Posterior vena cava (tissue), 2 donors: ENCODE results near the gene MIAT. TPM values are rescaled to one million over a fixed set of nuclear protein-coding genes. Genes with fewer than 3 reads are reported as not detected.
"Not testable (repeated sequence)": the region's sequence is repeated elsewhere in the genome, so short reads cannot be mapped to it uniquely, and the experiment has no call there.

ENCODE experiments used
- DNase-seq: peaks from one replicate; pipeline ENCODE4 v3.0.0-alpha.2; 2020; ENCODE audit warnings: low spot score
- intact Hi-C, 2 donors: fragments of 100-400 bp; cut with DNase I; formaldehyde crosslinking; loops; one replicate each; pipeline versions ENCODE4 v1.14.1 to v1.14.2; 2022 to 2023
- total RNA-seq, 2 donors: library from RNA; stranded (reverse); fragmentation: NEBNext Ultra II Directional; extraction: Animal tissue kit (Norgen Biotek cat#: 25700); gene quantifications; one replicate each; pipeline ENCODE4 v1.2.1, GENCODE V29; 2021
- donor health status: DM: yes; HTN: yes; CAD: no.
- donor health status: DM: yes; HTN: yes; CAD: no.

Gene MIAT
- total RNA-seq, 2 donors from 2014 or later = 1.4 to 1.6 TPM

GRCh38 chr22:26684168-26684567, 26.8 kb downstream of the MIAT start:
- no peak for DNase-seq
- intact Hi-C loops = no loop called here

GRCh38 chr22:26685601-26686000, 28.2 kb downstream of the MIAT start:
- intact Hi-C loops = no loop called here

DNA sequence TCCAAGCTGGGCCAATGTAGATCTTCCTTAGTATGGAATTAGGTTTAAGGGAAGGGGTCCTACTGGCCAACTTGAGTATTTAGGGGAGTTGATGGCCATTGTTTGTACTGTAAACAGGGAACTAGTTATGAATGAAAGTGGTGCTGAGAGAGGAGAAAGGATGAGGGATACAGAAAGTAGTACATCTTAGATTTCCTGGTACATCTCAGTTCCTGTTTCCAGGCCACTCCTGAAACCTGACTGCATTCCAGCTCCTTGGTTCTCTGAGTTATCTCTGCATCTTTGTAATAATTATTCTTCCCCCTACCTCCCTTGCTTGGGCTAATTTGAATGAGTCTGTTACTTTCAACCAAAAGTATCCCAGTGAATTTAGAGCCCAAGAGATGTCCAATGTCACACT, 30.1 kb downstream of the MIAT start:
- intact Hi-C loops = no loop called here
- no peak for DNase-seq

More at GRCh38 chr22:26685601-26686000, 28.2 kb downstream of the MIAT start:
- no peak for DNase-seq

DNA sequence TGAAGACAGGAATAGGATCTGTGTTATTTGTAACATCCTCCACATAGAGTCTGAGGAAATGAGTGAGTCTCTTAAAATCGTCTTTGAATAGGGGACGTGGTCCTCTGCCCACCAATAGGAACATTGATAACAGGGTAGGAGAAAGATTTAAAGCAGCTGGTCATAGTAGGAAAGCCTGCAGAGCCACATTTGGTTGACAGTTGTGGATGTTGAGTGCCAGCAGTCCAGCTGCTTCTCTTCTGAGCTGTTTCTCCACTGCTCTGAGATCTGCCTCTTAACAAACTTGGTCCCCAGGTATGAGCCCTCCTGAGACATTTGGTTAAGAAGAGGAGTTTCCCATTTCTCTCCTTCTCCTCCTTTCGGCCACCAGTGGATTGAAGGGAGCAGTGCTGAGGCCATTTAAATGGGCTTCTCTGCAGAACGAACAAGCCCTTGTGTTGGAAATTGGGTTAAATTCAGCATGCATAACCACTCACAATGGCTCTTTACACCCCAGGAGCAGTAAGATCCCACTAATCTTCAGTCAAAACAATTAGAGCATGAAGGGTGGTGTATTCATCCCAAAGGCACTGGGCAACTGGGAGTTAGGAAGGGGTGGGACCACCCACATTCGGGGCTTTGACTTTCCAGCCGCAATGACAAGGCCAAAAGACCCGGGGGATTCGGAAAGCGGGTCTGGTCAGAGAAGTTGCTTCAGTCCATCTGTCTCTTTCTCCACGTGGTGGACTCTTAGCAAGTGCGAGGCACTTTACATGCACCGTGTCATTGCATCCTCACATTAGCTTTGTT, 32.3 kb downstream of the MIAT start:
- DNase-seq = no peak
- intact Hi-C loops = no loop called here

DNA sequence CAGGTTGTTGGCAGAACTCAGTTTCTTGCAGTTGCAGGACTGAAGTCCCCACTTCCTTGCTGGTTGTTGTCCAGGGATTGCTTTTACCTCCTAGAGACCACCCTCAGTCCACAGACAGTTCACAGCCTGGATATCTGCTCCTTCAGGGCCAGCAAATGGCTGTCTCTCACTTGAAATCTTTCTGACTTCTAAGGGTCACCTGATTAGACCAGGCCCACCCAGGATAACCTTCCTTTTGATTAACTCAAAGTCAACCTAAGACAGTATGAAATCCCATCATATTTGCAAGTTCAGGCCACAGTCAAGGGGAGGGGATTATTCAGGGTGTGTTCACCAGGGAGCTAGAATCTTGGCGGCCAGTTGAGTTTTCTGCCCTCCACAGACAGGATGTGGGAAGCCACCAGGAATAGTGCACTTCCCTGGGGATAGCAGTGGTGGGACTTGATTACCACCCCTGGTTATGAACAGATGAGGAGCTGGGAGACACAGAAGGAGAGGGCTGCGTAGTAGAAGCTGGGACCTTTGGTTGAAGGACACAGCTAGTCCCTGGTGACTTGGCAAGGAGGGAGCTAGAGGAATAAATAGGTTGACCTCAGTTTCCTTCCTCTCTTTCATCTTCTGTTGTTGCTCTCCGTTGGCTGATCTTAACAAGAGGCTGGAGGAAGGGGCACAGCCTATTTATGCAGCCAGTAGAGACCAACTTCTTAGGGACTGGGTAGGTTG, 33.4 kb downstream of the MIAT start:
- intact Hi-C loops = no loop called here

GRCh38 chr22:26691377-26691716, 34.0 kb downstream of the MIAT start:
- intact Hi-C loops = no loop called here
- no peak for DNase-seq

More for the DNA sequence above, 33.4 kb downstream of the MIAT start:
- DNase-seq = no peak

- intact Hi-C loops = no loop called here
- no peak for DNase-seq
Measured at GRCh38 chr22:26692215-26692614, 34.8 kb downstream of the MIAT start.

GRCh38 chr22:26697151-26697550, 39.8 kb downstream of the MIAT start:
- DNase-seq = no peak
- intact Hi-C loops = no loop called here

GRCh38 chr22:26700462-26700861, 43.1 kb downstream of the MIAT start:
- intact Hi-C loops = no loop called here
- no peak for DNase-seq

GRCh38 chr22:26700886-26701285, 43.5 kb downstream of the MIAT start:
- DNase-seq = no peak
- intact Hi-C loops = no loop called here

- intact Hi-C loops = no loop called here
- no peak for DNase-seq
Measured at GRCh38 chr22:26701323-26701722, 43.9 kb downstream of the MIAT start.

DNA sequence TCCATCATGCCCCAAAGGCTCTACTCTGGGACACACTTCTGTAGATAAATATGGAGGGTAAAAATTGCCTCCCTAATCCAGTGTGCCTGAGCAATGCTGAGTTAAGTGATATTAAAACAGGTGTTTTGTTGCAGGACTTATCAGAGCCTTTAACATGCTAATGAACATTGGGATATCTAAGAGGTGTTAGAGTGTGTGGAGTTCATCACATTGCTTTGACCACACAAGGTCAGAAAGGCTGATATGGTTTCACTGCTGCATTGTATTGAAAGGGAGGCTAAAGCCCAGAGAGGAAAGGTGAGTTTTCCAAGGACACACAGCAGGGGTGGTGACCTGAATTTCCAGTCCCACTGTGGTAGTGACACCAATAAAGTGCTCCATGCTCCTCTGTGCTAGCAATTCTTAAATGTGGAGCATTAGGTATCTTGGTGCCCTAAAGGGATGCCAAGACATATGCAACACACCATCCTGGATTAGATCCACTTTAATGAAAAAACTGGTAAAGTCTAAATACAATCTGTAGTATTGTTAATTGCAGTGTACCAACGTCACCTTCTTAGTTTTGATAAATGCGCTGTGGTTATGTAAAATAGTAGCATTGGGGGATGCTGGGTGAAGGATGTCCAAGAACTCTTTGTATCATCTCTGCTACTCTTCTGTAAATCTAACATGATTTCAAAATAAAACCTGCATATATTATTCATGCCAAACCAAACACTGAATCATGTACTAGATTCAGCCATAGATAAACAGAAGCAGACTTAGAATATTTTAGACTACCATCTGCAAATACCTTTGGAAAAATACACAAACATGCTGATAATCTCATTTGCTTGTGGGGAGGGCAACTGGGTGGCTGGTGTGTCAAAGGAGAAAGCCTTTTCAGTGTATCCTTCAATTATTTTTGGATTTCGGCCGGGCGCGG, 45.8 kb downstream of the MIAT start:
- intact Hi-C loops = no loop called here
- no peak for DNase-seq

GRCh38 chr22:26705379-26705778, 48.0 kb downstream of the MIAT start:
- intact Hi-C loops, DNase-seq: not testable (repeated sequence)

DNA sequence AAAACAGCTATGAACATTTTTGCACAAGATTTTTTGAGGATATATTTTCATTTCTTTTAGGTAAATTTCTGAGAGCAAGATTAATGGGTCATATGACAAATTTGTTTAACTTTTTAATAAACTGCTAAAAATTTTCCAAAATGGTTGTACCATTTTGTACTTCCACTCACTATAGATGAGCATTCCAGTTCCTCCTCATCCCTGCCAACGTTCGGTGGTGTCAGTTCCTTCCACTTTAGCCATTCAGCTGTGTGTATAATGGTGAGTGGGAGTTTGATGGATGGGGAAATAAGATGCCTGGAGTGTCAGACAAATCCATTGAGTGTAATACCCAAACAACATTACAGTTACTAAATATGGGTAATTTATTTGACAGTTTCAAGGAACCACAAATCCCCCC, 49.7 kb downstream of the MIAT start:
- DNase-seq = no peak
- intact Hi-C loops = no loop called here

DNA sequence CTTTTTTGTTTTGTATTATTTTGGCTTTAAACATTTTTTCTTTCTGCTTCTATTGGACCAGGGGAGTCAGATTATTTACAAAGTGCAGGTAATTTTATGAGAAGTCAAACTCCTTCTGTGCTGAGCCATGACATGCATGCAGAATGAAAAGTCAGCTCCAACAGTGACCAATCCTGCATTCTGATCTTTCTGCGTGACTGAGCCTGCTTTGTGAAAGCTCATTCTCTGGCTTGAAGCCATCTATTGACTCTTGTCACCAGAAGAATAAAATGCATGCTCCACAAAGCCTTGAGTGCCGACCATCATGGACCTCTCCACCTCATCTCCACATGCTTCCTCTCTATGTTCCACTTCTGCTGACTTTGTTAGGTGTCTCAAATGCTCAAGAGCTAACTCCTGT, 50.2 kb downstream of the MIAT start:
- intact Hi-C loops = no loop called here
- DNase-seq = no peak

GRCh38 chr22:26708256-26709009, 51.0 kb downstream of the MIAT start:
- DNase-seq = no peak
- intact Hi-C loops = no loop called here

- DNase-seq = no peak
- intact Hi-C loops = no loop called here
Measured at GRCh38 chr22:26709617-26710390, 52.4 kb downstream of the MIAT start.

DNA sequence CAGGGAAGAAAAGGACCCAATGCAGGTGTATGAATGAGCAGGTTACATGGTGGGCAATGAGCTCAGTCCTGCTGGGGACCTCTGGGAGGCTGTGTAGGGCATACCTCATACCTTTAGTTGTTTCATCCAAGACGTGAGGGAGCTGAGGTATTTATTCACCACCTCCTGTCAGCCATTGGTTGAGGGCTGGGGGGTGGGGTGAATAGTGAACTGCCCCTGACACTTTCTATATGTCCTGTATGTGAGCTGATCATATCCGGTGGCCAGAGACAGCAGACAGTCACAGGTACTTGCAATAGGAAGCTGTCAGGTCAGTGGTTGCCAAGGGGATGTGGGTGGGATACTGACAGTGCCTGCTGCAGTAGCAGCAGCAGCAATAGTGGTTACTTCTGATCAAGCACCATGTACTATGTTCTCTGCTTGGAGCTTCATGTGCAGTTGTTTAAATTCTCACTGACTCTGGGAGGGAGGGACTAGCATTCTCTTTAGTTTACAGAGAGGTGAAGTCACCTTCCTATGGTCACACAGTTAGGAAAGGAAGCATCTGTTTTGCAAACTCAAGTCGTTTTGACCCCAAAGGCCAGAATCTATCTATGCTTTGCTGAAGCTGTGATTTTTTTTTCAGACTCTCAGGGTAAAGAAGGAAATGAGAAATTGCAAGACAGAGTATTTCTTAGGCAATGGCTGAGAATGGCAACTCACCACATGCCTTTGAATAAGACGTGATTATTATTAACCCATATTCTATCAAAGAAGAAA, 54.0 kb downstream of the MIAT start:
- no peak for DNase-seq

More for the DNA sequence above, 54.0 kb downstream of the MIAT start:
- intact Hi-C loops = no loop called here
